HEK293T (cell line): Measurements from ENCODE around the gene SCGB3A2.

Experiments
- CTCF ChIA-PET: fragments of 350-600 bp; formaldehyde crosslinking; extraction: SDS; loops from one replicate; lab custom pipeline; 2021; ENCODE audit warnings: antibody characterized with exemption, inconsistent platforms; lab: Yijun Ruan, JAX
- POLR2A ChIA-PET: fragments of 350-600 bp; formaldehyde crosslinking; extraction: SDS; loops from one replicate; lab custom pipeline; 2020; ENCODE audit warnings: antibody characterized with exemption, inconsistent platforms; lab: Yijun Ruan, JAX
- DNase-seq: peaks from one replicate; pipeline ENCODE4 v3.0.0; 2012; ENCODE audit warnings: mixed read lengths; ENCODE audit errors: extremely low spot score
- ARNT ChIP-seq: fragments of 450-650 bp; IDR thresholded peaks from 2 replicates; pipeline ENCODE4 v1.6.1; 2017; ENCODE audit warnings: mild to moderate bottlenecking
- BHLHE40 ChIP-seq: fragments of 450-650 bp; IDR thresholded peaks from 2 replicates; pipeline ENCODE4 v1.6.1; 2016; ENCODE audit warnings: mild to moderate bottlenecking, moderate library complexity, borderline replicate concordance
- CTBP1 ChIP-seq: fragments of 450-650 bp; IDR thresholded peaks from 2 replicates; pipeline ENCODE4 v1.6.1; 2016; ENCODE audit warnings: borderline replicate concordance
- ELF4 ChIP-seq: fragments of 450-650 bp; IDR thresholded peaks from 2 replicates; pipeline ENCODE4 v1.6.1; 2017; ENCODE audit warnings: antibody characterized with exemption
- FOXA1 ChIP-seq: fragments of 450-650 bp; IDR thresholded peaks from 2 replicates; pipeline ENCODE4 v1.6.1; 2016; ENCODE audit warnings: mild to moderate bottlenecking
- FOXK2 ChIP-seq: fragments of 450-650 bp; IDR thresholded peaks from 2 replicates; pipeline ENCODE4 v1.6.1; 2016; ENCODE audit warnings: mild to moderate bottlenecking
- FOXM1 ChIP-seq: fragments of 450-650 bp; IDR thresholded peaks from 2 replicates; pipeline ENCODE4 v1.6.1; 2017; ENCODE audit warnings: mild to moderate bottlenecking, borderline replicate concordance
- HDGF ChIP-seq: fragments of 450-650 bp; IDR thresholded peaks from 2 replicates; pipeline ENCODE4 v1.6.1; 2017; ENCODE audit warnings: antibody characterized with exemption, borderline replicate concordance
- L3MBTL2 ChIP-seq: fragments of 450-650 bp; conservative IDR thresholded peaks from 2 replicates; pipeline ENCODE4 v1.6.1; 2016; ENCODE audit warnings: mild to moderate bottlenecking
- LEF1 ChIP-seq: fragments of 450-650 bp; IDR thresholded peaks from 2 replicates; pipeline ENCODE4 v1.6.1; 2017; ENCODE audit warnings: mild to moderate bottlenecking, borderline replicate concordance
- NFRKB ChIP-seq: fragments of 450-650 bp; IDR thresholded peaks from 2 replicates; pipeline ENCODE4 v1.6.1; 2016; ENCODE audit warnings: mild to moderate bottlenecking, moderate library complexity
- SP1 ChIP-seq: fragments of 450-650 bp; IDR thresholded peaks from 2 replicates; pipeline ENCODE4 v1.6.1; 2017
- SUZ12 ChIP-seq: fragments of 450-650 bp; IDR thresholded peaks from 2 replicates; pipeline ENCODE4 v1.6.1; 2016; ENCODE audit warnings: mild to moderate bottlenecking
- TARDBP ChIP-seq: fragments of 450-650 bp; IDR thresholded peaks from 2 replicates; pipeline ENCODE4 v1.6.1; 2016
- ZNF384 ChIP-seq: fragments of 450-650 bp; IDR thresholded peaks from 2 replicates; pipeline ENCODE4 v1.6.1; 2016
- TF ChIP-seq, protein P1 (sequence below): fragments of 450-650 bp; IDR thresholded peaks from 2 replicates; pipeline ENCODE4 v1.6.1; 2016

Gene SCGB3A2

GRCh38 chr5:147918101-147918685 is 39.7 kb downstream of the SCGB3A2 start:
- POLR2A ChIA-PET = no interaction called here
- CTCF ChIA-PET = no interaction called here
- TF ChIP-seq LEF1 (no peak), CTBP1 (no peak), ELF4 (no peak), FOXA1 (no peak), NFRKB (no peak), ARNT (no peak), HDGF (no peak), TARDBP (no peak), ZNF384 (no peak), SP1 (no peak), FOXK2 (no peak), L3MBTL2 (no peak), BHLHE40 (no peak), FOXM1 (no peak), SUZ12 (no peak)
- TF ChIP-seq, protein P1, sequence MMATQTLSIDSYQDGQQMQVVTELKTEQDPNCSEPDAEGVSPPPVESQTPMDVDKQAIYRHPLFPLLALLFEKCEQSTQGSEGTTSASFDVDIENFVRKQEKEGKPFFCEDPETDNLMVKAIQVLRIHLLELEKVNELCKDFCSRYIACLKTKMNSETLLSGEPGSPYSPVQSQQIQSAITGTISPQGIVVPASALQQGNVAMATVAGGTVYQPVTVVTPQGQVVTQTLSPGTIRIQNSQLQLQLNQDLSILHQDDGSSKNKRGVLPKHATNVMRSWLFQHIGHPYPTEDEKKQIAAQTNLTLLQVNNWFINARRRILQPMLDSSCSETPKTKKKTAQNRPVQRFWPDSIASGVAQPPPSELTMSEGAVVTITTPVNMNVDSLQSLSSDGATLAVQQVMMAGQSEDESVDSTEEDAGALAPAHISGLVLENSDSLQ = no peak
- no peak for DNase-seq

GRCh38 chr5:147918899-147919298 is 40.4 kb downstream of the SCGB3A2 start:
- no peak for DNase-seq
- CTCF ChIA-PET = no interaction called here
- POLR2A ChIA-PET = no interaction called here
- no peak for TF ChIP-seq CTBP1
- no peak for TF ChIP-seq FOXK2
- TF ChIP-seq SUZ12 = no peak
- TF ChIP-seq ZNF384 = no peak
- TF ChIP-seq LEF1 = no peak
- TF ChIP-seq TARDBP = no peak
- TF ChIP-seq L3MBTL2 = no peak
- no peak for TF ChIP-seq HDGF
- no peak for TF ChIP-seq NFRKB

DNA sequence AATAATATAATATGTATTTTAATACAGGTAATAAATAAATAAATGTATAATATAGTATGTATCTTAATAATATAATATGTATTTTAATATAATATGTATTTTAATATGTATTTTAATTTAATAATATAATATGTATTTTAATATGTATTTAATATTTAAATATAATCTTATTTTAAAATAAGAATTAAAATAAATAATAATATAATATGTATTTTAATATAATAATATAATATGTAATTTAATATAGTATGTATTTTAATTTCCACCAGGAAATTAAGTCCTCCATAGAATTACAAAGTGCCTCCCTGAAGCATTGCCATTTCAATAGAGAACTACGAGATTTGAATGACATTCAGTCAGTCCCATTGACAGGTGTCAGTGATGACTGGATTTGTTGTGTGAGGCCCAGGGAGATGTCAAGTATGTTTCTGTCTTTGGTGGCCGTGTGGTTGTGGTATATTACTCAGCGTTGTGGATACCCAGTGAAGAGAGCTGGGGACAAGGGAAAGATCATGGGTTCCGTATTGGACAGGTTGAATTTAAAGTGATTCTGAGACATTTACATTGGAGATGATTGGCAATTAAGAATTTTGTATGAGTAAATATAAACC is 42.0 kb downstream of the SCGB3A2 start:
- TF ChIP-seq BHLHE40 = no peak
- TF ChIP-seq L3MBTL2 = no peak
- ChIA-PET POLR2A (no interaction called here), CTCF (no interaction called here)
- DNase-seq = no peak

DNA sequence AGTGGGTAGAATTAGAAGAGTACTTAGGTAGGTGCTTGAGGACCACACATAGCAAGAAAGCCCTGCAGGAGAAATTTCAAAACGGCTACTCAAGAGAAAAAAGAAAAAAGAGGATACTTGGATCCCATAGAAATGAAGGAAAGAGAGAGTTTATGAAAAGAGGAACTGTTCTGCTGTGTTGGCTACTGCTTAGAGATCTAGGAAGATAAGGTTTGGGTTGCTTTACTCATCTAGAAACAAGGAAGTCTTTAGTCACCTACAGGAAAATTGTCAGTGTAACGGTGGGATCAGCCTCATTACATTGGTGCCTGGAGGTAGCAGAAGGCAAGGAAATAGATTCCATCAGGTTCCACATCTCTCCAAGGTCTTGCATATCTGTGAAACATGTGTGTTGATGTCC is 42.6 kb downstream of the SCGB3A2 start:
- DNase-seq = no peak
- CTCF ChIA-PET = no interaction called here
- POLR2A ChIA-PET = no interaction called here
- TF ChIP-seq FOXA1 = no peak
- no peak for TF ChIP-seq ARNT
- TF ChIP-seq L3MBTL2 = no peak
- TF ChIP-seq BHLHE40 = no peak
- TF ChIP-seq FOXK2 = no peak
- TF ChIP-seq, protein P1 = no peak
- TF ChIP-seq ZNF384 = no peak
- TF ChIP-seq LEF1 = no peak
- no peak for TF ChIP-seq TARDBP
- no peak for TF ChIP-seq HDGF
- no peak for TF ChIP-seq CTBP1
- no peak for TF ChIP-seq SP1
- no peak for TF ChIP-seq NFRKB
- no peak for TF ChIP-seq FOXM1
- no peak for TF ChIP-seq SUZ12

DNA sequence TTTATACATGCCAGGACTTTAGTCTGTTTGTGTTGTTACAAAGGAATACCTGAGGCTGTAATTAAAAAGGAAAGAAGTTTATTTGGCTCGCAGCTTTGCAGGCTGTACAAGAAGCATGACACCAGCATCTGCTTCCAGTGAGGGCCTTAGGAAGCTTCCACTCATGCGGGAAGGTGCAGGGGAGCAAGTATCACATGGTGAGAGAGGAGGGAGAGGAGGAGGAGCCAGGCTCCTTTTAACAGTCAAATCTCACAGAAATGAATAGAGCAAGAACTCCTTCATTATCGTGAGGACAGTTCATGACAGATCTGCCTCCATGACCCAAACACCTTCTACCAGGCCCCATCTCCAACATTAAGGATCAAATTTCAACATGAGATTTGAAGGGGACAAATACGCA is 46.5 kb downstream of the SCGB3A2 start:
- no peak for TF ChIP-seq HDGF
- no peak for TF ChIP-seq L3MBTL2
- no peak for TF ChIP-seq SP1
- no peak for TF ChIP-seq NFRKB
- no peak for TF ChIP-seq SUZ12
- TF ChIP-seq TARDBP = no peak
- TF ChIP-seq, protein P1 = no peak
- TF ChIP-seq LEF1 = no peak
- DNase-seq = no peak
- ChIA-PET POLR2A (no interaction called here), CTCF (no interaction called here)

DNA sequence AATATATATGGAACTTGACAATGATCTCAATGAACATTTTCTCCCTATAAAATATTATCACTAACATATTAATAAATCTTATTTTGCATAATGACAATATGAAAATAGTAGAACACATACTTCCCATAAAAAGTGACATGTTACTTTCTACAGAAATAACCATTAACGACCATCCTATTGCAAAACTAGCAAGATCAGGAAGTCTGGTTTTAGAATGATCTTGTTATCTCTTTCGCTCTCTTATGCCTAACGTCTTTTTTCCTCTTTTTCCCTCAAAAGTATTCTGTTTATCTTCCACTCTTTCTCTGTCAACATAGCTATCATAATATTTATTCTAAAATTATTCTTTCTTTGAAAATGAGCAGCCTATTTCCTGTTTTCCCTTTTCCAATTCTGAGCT is 49.4 kb downstream of the SCGB3A2 start:
- TF ChIP-seq FOXA1 = no peak
- TF ChIP-seq LEF1 = no peak
- TF ChIP-seq, protein P1 = no peak
- no peak for TF ChIP-seq SP1
- no peak for TF ChIP-seq TARDBP
- TF ChIP-seq FOXM1 = no peak
- TF ChIP-seq ELF4 = no peak
- TF ChIP-seq ARNT = no peak
- TF ChIP-seq ZNF384 = no peak
- TF ChIP-seq SUZ12 = no peak
- TF ChIP-seq NFRKB = no peak
- no peak for TF ChIP-seq HDGF
- no peak for TF ChIP-seq FOXK2
- no peak for TF ChIP-seq BHLHE40
- no peak for TF ChIP-seq L3MBTL2
- no peak for TF ChIP-seq CTBP1
- ChIA-PET CTCF (no interaction called here), POLR2A (no interaction called here)
- no peak for DNase-seq
